BE2C (cell line): Measurements from ENCODE around the gene TRMO.

Experiments used
- DNase-seq: peaks from one replicate; pipeline ENCODE4 v3.0.0-alpha.2; 2020
- H3K27me3 ChIP-seq: fragments of 250-450 bp; sonication (Bioruptor Pico); 2 replicates; pipeline ENCODE4 v1.5.1; 2020; ENCODE audit warnings: mild to moderate bottlenecking
- H3K36me3 ChIP-seq: fragments of 250-450 bp; sonication (Bioruptor Pico); 2 replicates; pipeline ENCODE4 v1.5.1; 2020; ENCODE audit warnings: mild to moderate bottlenecking
- H3K4me1 ChIP-seq: fragments of 250-450 bp; sonication (Bioruptor Pico); 2 replicates; pipeline ENCODE4 v1.5.1; 2020
- H3K4me3 ChIP-seq: 2 replicates; pipeline ENCODE4 v1.5.1; 2011; ENCODE audit warnings: low read depth, low read length
- H3K9me3 ChIP-seq: fragments of 250-450 bp; sonication (Bioruptor Pico); 2 replicates; pipeline ENCODE4 v1.5.1; 2020
- TF ChIP-seq, protein P1 (sequence below): IDR thresholded peaks from 2 replicates; pipeline ENCODE4 v1.5.1; 2012; ENCODE audit warnings: mild to moderate bottlenecking, low read depth, low read length

Gene TRMO

DNA sequence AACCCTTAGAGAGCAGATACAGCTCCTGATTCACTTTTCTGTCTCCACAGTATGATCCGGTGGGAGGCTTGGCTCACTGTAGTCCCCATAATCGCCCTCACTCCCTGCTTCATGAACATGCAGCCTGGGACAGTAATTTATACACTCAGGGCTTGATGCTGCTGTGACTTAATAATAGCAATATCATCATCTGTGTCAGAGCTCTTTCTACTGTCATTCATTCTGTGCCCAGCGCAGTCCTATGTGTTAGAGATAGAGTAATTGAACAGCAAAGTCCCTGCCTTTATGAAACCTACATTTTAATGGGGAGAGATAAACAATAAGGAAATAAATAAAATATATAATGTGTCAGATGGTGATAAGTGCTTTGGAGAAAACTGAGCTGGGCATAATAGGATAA is 18.4 kb upstream of the TRMO start:
- Histone ChIP-seq H3K9me3 (no peaks in the 10 kb centered on the region), H3K36me3 (no peaks in the 10 kb centered on the region), H3K27me3 (peaks cover 66% of the 10 kb centered on the region), H3K4me3 (no peak overlapping the region), H3K4me1 (no peaks in the 10 kb centered on the region)
- TF ChIP-seq, protein P1, sequence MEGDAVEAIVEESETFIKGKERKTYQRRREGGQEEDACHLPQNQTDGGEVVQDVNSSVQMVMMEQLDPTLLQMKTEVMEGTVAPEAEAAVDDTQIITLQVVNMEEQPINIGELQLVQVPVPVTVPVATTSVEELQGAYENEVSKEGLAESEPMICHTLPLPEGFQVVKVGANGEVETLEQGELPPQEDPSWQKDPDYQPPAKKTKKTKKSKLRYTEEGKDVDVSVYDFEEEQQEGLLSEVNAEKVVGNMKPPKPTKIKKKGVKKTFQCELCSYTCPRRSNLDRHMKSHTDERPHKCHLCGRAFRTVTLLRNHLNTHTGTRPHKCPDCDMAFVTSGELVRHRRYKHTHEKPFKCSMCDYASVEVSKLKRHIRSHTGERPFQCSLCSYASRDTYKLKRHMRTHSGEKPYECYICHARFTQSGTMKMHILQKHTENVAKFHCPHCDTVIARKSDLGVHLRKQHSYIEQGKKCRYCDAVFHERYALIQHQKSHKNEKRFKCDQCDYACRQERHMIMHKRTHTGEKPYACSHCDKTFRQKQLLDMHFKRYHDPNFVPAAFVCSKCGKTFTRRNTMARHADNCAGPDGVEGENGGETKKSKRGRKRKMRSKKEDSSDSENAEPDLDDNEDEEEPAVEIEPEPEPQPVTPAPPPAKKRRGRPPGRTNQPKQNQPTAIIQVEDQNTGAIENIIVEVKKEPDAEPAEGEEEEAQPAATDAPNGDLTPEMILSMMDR: no peak
- DNase-seq: no peak

DNA sequence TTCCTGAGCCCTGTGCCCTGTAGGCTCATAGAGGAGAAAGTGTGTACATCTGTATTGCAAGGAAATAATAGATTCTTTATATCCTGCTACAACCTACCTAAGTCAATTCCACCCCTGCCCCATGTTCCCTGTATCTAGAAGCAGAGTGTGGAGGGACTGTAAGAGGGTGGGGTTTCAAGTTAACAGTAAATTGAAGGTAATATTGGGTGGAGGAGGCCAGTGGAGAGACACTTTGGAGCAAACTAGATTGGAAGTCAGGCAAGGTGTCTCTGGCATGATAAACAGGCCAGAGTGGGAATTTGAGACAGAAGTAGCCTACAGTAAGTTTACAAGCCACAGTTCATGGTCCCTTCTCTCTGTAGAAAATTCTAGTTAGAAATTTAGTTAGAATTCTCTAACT is 17.9 kb upstream of the TRMO start:
- H3K27me3 ChIP-seq: peaks cover 72% of the 10 kb centered on the region
- H3K9me3 ChIP-seq: no peaks in the 10 kb centered on the region
- no peaks in the 10 kb centered on the region for H3K4me1 ChIP-seq
- H3K4me3 ChIP-seq: no peak overlapping the region
- no peak for DNase-seq
- TF ChIP-seq, protein P1: no peak
- H3K36me3 ChIP-seq: no peaks in the 10 kb centered on the region

DNA sequence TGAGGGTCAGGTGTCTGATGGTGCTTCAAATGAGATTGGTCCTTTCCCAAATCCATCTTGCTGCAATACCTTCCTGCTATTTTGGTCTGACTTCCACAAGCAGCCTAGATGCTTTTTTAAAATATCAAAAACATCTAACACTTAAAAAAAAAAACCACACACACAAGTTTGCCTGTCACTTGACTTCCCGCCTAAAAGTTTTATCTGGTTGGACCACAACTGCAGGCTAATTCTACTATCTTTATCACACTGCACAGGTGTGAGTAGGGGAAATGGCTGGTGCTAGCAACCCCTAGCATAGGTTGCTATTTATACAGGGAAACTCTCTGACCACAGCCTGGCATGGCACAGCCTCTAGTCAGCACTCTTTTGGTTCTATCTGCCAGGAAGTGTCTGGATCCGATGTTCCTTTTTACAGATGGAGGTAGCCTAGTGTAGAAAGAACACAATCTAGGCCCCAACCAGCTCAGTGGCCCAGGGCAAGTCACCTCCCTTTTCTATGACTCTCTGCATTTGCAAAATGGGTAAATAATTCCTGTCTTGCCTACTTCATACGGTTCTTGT is 15.9 kb upstream of the TRMO start, which contains the start of gene HEMGN:
HEMGN (minus strand) TSS at position 92 of the 564 bp plus-strand sequence; CDS start at position 56, 36 bp downstream.
- Histone ChIP-seq H3K9me3 (no peaks in the 10 kb centered on the region), H3K4me3 (no peak within 1 kb of the TSS), H3K36me3 (no peaks in the 10 kb centered on the region), H3K4me1 (no peaks in the 10 kb centered on the region), H3K27me3 (peaks cover 73% of the 10 kb centered on the region)
- TF ChIP-seq, protein P1: no peak
- no peak for DNase-seq

DNA sequence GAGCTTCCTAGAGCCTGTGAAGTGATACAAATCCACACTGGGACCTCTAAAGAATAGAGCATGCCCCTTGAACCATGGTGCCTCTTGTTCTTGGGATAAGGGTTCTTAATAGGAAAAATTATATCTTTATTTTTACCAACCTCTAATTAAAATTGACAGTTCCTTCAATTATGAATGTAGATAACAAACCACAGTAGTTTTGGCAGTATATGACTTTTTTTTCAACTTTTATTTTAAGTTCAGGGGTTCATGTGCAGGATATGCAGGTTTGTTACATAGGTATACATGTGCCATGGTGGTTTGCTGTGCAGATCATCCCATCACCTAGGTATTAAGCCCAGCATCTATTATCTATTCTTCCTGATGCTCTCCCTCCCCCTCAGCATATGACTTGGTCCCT is 14.7 kb upstream of the TRMO start:
- Histone ChIP-seq H3K27me3 (peaks cover 78% of the 10 kb centered on the region), H3K4me3 (no peak overlapping the region), H3K36me3 (no peaks in the 10 kb centered on the region), H3K9me3 (no peaks in the 10 kb centered on the region), H3K4me1 (no peaks in the 10 kb centered on the region)
- TF ChIP-seq, protein P1: no peak
- DNase-seq: no peak

DNA sequence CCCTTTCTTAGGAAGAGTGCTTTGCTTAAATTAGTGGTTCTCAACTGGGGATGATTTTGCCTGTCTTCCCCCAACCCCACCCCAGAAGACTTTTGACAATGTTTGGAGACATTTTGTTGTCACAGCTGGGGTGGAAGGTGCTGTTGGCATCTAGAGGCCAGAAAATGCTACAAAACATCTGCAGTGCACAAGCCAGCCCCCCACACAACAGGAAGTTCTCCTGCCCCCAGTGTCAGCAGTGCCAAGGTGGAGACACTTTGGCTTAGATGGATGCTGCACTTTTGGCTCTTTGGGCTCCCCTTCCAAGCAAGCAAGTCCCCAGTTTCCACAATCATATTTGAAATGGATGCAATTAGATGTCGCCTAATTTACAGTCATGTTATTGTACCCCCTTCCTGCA is 13.0 kb upstream of the TRMO start:
- H3K9me3 ChIP-seq: no peaks in the 10 kb centered on the region
- H3K27me3 ChIP-seq: peaks cover 84% of the 10 kb centered on the region
- no peaks in the 10 kb centered on the region for H3K4me1 ChIP-seq
- DNase-seq: no peak
- TF ChIP-seq, protein P1: no peak
- H3K4me3 ChIP-seq: no peak overlapping the region
- H3K36me3 ChIP-seq: no peaks in the 10 kb centered on the region

DNA sequence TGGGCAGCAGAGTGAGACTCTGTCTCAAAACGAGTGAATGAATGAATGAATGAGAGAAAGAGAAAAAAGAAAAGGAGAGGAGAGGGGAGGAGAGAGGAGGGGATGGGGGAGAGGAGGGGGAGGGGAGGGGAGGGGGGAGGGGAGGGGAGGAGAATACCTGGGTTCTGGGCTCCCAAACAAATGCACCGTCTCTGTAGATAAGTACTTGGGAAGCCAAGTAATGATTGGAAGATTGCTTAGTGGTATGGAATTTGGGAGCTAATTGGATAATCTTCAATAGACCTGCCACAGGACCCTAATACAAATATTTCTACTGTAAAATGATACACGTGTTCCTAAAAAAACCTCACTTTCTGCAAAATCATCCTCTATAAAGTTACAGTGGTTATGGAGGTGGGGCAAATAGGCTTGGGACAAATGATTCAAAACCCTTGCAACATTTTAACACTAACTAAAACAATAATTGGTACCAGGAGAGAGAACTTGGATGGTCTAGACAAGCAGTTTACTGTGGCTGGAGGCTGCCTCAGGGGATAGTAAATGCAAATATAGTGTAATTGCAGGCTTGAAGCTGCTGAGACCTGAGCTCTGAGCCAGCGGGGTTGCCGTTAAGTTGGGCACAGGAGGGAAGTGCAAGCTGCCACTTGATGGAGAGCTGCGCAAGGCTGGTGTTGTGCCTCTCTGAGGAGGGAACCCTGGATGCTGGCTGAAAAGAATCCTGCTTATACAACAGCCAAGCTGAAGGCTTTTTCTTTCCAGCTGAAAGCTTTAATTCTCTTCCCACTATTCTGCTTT is 12.2 kb upstream of the TRMO start:
- DNase-seq: no peak
- no peaks in the 10 kb centered on the region for H3K4me1 ChIP-seq
- no peaks in the 10 kb centered on the region for H3K9me3 ChIP-seq
- no peaks in the 10 kb centered on the region for H3K36me3 ChIP-seq
- TF ChIP-seq, protein P1: no peak
- peaks cover 86% of the 10 kb centered on the region for H3K27me3 ChIP-seq
- H3K4me3 ChIP-seq: no peak overlapping the region
